GM12873 (cell line): ENCODE data around the gene STPG1.

ENCODE experiments used
- CTCF ChIP-seq: IDR thresholded peaks from 2 replicates; pipeline ENCODE4 v1.5.1; 2012; ENCODE audit warnings: low read depth, mild to moderate bottlenecking, moderate library complexity, low read length, control low read depth; ENCODE audit not compliant: insufficient read depth; ENCODE audit errors: missing control alignments

Gene STPG1

GRCh38 chr1:24336075-24336474, 77.5 kb downstream of the STPG1 start:
- no peak for TF ChIP-seq CTCF

GRCh38 chr1:24331961-24332673, 81.5 kb downstream of the STPG1 start:
- no peak for TF ChIP-seq CTCF

- TF ChIP-seq CTCF = no peak
Observed at GRCh38 chr1:24329797-24330543, 83.6 kb downstream of the STPG1 start.

GRCh38 chr1:24329331-24329730, 84.3 kb downstream of the STPG1 start:
- TF ChIP-seq CTCF = no peak

- TF ChIP-seq CTCF = no peak
Observed at GRCh38 chr1:24327891-24328290, 85.7 kb downstream of the STPG1 start.

GRCh38 chr1:24327486-24327885, 86.1 kb downstream of the STPG1 start:
- TF ChIP-seq CTCF = no peak

- no peak for TF ChIP-seq CTCF
Observed at GRCh38 chr1:24325587-24326449, 87.8 kb downstream of the STPG1 start.
